Measurements from ENCODE around the gene CRB2. TPM values are rescaled to one million over a fixed set of nuclear protein-coding genes. Genes with fewer than 3 reads are reported as not detected.

Gene CRB2
- total and polyA plus RNA-seq, 7 donors = 0.01 to 0.05 (median 0.03) TPM; not detected in 4

DNA sequence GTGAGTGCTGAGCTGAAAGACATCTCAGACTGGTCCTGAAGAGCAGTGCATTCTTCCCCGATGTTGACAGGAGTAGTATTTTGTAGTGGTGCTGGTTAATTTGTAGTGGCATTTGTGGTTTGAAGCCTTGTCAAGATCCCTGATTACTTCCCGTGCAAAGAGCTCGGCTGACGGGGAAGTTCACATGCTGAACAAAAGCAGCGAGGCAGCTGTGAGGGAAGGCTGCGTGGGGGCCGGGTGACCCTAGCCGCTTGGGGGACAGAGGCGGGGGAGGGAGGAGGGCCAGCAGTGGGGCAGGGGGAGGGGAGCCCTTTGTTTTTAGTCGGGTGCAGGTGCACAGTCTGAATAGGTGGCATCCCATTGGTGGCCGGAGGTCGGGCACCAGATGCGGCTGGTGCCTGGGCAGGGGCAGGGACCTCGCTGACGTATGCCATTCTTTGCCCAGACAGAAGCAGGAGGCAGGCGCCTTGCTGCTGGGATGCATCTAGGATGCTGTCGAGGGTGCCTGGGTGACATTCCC lies 64.7 kb downstream of the CRB2 start:
- DNase-seq (no peak), ATAC-seq (no peak)
- WGBS, 3 donors = 76 to 82% (median 80%) methylated on average over 15 to 17 of the region's 17 CpGs
- TF ChIP-seq, protein P1, sequence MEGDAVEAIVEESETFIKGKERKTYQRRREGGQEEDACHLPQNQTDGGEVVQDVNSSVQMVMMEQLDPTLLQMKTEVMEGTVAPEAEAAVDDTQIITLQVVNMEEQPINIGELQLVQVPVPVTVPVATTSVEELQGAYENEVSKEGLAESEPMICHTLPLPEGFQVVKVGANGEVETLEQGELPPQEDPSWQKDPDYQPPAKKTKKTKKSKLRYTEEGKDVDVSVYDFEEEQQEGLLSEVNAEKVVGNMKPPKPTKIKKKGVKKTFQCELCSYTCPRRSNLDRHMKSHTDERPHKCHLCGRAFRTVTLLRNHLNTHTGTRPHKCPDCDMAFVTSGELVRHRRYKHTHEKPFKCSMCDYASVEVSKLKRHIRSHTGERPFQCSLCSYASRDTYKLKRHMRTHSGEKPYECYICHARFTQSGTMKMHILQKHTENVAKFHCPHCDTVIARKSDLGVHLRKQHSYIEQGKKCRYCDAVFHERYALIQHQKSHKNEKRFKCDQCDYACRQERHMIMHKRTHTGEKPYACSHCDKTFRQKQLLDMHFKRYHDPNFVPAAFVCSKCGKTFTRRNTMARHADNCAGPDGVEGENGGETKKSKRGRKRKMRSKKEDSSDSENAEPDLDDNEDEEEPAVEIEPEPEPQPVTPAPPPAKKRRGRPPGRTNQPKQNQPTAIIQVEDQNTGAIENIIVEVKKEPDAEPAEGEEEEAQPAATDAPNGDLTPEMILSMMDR (IDR thresholded peaks at IDR 0.05) = no peak
- intact Hi-C loops (cut with DNase I) = no loop called here
- no peaks in the 10 kb centered on the region for H3K9me3 ChIP-seq
- H3K36me3 ChIP-seq (ENCODE audit: insufficient read depth in 1 of 2, low read depth in 1 of 2) = peaks cover 0 to 25% of the 10 kb centered on the region in 2 donors
- no peaks in the 10 kb centered on the region for H3K4me1 ChIP-seq
- H3K27me3 ChIP-seq (ENCODE audit: insufficient read depth in 3 of 3, low read length in 2 of 3) = no peaks in the 10 kb centered on the region
- no peak overlapping the region for H3K27ac ChIP-seq
- H3K4me3 ChIP-seq = no peak overlapping the region

DNA sequence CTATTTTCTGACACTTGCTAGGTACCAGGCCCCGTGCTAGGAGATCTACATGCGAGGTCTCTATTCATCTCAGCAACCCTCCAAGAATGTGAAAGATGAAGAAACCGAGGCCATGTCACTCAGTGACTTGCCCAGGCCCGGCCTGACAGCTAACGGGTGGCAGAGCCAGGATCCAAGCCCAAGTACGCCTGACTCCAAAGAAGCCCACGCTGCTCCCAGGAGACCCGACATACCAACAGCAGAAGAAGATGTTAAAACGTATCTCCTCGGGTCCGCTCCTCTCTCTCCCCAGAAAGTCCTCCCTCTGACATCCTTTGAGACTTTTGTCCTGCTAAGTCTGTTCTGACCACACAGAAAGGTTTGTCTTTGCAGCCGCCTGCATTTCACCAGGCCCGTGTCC lies 65.2 kb downstream of the CRB2 start:
- no peak for DNase-seq
- Histone ChIP-seq H3K27ac (no peak overlapping the region), H3K27me3 (ENCODE audit: insufficient read depth in 3 of 3, low read length in 2 of 3) (no peaks in the 10 kb centered on the region), H3K4me1 (no peaks in the 10 kb centered on the region), H3K4me3 (no peak overlapping the region), H3K9me3 (no peaks in the 10 kb centered on the region), H3K36me3 (ENCODE audit: insufficient read depth in 1 of 2, low read depth in 1 of 2) (peaks cover 0 to 25% of the 10 kb centered on the region in 2 donors)
- WGBS, 3 donors = 88 to 91% (median 89%) methylated on average over 11 to 13 of the region's 13 CpGs
- intact Hi-C loops (cut with DNase I) = no loop called here
- TF ChIP-seq, protein P1 (IDR thresholded peaks at IDR 0.05) = no peak
- ATAC-seq = no peak

DNA sequence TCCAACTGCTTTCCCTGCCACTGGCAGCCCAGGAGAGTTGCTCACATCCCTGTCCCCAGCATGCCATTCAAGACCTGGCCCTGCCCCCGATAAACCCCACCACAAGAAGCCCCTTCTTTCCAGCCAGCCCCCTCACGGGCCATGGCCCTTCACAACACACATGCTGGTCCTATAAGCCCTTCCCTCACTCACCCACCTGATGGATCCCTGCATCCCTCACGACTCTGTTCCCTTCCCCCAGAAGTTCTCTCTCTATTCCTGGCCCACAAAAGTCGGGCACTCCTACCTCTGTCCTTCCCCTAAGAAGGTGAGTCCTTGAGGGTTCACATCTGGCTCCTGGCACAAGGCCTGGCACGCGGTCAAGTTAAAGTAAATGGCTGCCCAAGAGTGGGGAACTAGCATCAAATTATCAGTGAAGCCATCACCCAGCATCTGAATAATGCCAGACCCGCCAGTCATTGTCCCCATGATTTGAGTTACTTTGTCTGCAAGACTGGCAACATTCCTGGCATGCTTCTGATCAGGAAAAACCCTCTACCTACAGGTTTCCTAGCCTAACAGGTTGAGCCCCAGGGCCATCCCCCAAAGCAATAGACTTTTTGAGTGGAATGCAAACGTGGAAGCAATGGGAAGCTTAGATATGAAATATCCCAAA lies 65.9 kb downstream of the CRB2 start:
- Histone ChIP-seq H3K36me3 (ENCODE audit: insufficient read depth in 1 of 2, low read depth in 1 of 2) (peaks cover 0 to 19% of the 10 kb centered on the region in 2 donors), H3K27me3 (ENCODE audit: insufficient read depth in 3 of 3, low read length in 2 of 3) (no peaks in the 10 kb centered on the region), H3K4me3 (no peak overlapping the region), H3K4me1 (no peaks in the 10 kb centered on the region), H3K27ac (no peak overlapping the region), H3K9me3 (no peaks in the 10 kb centered on the region)
- 90 to 93% (median 92%) methylated on average over 8 of the region's 8 CpGs for WGBS, 3 donors
- DNase-seq = no peak
- ATAC-seq = no peak
- intact Hi-C loops (cut with DNase I) = no loop called here
- TF ChIP-seq, protein P1 (IDR thresholded peaks at IDR 0.05) = no peak

DNA sequence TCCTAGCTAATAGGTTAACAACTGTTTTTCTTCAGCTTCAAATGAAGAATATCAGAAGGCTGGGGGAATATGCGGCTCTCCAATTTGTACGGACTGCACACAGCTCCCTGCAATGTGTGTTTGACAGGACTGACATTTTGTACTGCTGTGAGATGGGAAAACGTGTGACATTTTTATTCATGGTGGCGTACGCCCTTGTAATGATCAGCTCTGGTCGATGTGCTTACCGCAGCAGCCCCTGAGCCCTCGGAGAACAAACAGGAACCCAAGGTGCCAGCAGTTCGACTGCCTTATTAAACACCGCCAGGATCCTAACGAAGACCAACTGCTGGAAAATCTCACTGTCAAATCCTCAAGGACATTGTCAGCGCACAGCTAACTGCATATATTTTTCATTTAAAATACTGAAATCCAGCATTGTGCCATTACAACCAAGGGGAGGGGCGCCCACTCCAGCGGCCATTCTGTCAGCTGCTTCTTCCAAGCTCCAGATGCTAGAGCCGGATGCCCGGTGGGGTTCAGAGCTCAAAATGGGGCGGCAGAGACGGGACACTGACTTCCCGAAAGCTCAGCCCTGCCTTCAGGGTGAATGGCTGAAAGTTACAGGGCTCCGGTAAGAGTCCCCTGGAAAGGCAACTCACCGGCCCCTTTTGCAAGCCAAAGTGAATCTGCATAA lies 66.8 kb downstream of the CRB2 start:
- ATAC-seq (no peak), DNase-seq (no peak)
- intact Hi-C loops (cut with DNase I) = no loop called here
- H3K9me3 ChIP-seq = no peaks in the 10 kb centered on the region
- H3K4me3 ChIP-seq = no peak overlapping the region
- peaks cover 0 to 18% of the 10 kb centered on the region in 2 donors for H3K36me3 ChIP-seq (ENCODE audit: insufficient read depth in 1 of 2, low read depth in 1 of 2)
- no peaks in the 10 kb centered on the region for H3K27me3 ChIP-seq (ENCODE audit: insufficient read depth in 3 of 3, low read length in 2 of 3)
- WGBS, 3 donors = 90 to 92% (median 92%) methylated on average over 21 of the region's 21 CpGs
- TF ChIP-seq, protein P1 (IDR thresholded peaks at IDR 0.05) = no peak
- no peak overlapping the region for H3K27ac ChIP-seq
- H3K4me1 ChIP-seq = no peaks in the 10 kb centered on the region

Measured in psoas muscle (tissue), 8 donors.